HG03175 (cell line): ENCODE results near the gene OPN1MW2.
"Not testable (repeated sequence)": the region's sequence is repeated elsewhere in the genome, so short reads cannot be mapped to it uniquely, and the experiment has no call there.

Experiments
- ATAC-seq: cut with Tn5 transposase; IDR thresholded peaks from one replicate; pipeline ENCODE4 v1.9.1; 2021; ENCODE audit warnings: mild to moderate bottlenecking, moderate library complexity; ENCODE audit not compliant: unreplicated experiment

Gene OPN1MW2

DNA sequence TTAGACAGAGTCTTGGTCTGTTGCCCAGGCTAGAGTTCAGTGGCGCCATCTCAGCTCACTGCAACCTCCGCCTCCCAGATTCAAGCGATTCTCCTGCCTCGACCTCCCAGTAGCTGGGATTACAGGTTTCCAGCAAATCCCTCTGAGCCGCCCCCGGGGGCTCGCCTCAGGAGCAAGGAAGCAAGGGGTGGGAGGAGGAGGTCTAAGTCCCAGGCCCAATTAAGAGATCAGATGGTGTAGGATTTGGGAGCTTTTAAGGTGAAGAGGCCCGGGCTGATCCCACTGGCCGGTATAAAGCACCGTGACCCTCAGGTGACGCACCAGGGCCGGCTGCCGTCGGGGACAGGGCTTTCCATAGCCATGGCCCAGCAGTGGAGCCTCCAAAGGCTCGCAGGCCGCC lies at the start of gene OPN1MW2:
TSS of gene OPN1MW2 (plus strand) at position 301 of the 400 bp plus-strand sequence. CDS start at position 361, 60 bp downstream.
- ATAC-seq, result not testable (repeated sequence)

DNA sequence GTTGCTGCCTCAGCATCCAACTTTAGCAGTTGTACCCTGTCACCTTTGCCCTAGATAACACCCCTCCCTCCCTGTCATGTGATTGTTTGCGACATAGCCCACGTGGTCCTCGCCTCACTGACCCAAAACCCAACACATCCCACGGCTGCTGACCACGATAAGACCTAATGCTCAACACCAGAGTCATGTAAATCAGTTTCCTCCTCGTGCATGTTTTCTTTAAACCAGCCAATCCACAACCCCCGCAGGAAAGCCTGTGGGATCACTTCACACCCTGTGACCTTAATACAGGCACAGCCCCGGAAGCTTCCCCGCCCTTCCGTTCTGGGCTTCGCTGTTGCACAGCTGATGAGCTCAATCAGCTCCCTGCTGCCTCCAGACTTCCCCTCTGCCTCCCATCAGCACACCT lies 47.0 kb upstream of the OPN1MW2 start:
- ATAC-seq, result peak; percentile 77

DNA sequence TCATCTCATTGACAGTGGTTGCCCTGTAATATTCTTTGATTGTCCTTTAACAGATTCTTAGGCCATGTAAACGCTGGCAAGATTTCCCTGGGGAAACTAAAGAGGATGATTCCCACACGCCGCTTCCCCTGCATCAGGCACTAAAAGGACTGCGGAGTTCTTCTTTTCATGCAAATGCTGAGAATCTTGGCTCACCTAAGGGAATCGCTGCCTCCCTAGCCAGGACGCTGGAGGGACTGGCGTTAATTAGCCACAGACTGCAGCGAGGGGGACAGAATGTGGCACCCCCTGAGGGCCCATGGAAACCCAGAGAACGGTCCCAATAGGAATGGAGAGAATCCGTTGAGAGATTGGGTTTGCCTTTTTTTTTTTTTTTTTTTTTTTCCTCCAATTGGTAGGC lies 45.2 kb upstream of the OPN1MW2 start:
- ATAC-seq, result not testable (repeated sequence)

DNA sequence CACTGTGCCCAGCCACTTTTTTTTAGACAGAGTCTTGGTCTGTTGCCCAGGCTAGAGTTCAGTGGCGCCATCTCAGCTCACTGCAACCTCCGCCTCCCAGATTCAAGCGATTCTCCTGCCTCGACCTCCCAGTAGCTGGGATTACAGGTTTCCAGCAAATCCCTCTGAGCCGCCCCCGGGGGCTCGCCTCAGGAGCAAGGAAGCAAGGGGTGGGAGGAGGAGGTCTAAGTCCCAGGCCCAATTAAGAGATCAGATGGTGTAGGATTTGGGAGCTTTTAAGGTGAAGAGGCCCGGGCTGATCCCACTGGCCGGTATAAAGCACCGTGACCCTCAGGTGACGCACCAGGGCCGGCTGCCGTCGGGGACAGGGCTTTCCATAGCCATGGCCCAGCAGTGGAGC lies 37.3 kb upstream of the OPN1MW2 start, which contains the start of gene OPN1MW:
TSS of gene OPN1MW (plus strand) at position 301 of the 400 bp plus-strand sequence. CDS start at position 383, 82 bp downstream.
- ATAC-seq, result not testable (repeated sequence)

DNA sequence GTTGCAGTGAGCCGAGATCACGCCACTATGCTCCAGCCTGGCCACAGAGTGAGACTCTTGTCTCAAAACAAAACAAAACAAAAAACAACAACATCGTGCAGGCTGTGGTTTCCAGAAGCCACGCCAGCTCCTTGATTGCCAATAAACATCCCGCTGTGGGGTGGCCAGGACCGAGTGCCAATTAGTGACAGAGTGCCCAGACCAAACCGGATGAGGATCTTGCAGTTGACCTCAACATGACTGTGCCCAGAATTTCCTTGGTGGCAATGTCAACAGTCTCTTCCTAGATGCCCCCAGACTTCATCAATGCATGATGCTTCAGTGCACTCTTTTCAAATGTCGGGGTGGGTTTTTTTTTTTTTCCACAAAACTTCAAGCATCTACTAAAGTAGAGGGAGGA lies 35.8 kb upstream of the OPN1MW2 start:
- not testable (repeated sequence) for ATAC-seq

DNA sequence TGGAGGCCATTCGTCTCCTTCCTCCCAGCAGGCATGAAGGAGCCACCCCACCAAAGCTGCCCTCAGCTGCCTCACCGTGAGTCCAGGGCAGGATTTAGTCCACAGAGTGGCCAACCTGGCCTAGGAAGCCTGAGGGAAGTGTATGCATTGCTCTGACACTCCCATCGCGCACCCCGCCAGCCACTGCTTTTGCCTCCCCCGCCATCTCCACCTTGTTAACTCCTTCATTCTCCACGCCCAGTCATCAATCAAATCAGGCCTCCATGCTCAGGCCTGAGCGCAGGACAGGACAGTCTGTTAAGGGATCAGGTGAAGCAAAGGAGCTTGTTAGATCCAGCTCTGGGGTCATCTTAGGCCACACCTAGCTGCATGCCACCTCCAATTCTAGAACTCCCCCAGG lies 26.7 kb upstream of the OPN1MW2 start:
- not testable (repeated sequence) for ATAC-seq

DNA sequence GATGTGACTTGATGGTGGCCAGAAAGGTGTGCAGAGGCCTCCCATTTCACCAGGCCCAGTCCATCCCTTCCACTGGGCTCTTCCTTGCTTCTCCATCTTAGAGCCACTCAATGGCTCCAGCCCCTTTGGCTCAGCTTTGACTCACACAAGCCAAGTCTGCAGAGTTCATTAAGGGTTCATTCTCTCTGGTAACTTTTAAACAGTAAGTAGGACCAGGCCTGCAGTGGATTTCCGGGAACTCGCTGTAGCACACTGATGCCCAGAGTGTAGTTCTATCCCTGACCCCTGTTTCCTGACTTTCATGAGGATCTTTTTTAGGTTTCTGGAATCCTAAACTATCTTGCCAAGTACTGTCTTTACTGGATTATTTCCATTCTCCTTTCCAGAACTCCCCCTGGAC lies 25.2 kb upstream of the OPN1MW2 start:
- ATAC-seq, result not testable (repeated sequence)

DNA sequence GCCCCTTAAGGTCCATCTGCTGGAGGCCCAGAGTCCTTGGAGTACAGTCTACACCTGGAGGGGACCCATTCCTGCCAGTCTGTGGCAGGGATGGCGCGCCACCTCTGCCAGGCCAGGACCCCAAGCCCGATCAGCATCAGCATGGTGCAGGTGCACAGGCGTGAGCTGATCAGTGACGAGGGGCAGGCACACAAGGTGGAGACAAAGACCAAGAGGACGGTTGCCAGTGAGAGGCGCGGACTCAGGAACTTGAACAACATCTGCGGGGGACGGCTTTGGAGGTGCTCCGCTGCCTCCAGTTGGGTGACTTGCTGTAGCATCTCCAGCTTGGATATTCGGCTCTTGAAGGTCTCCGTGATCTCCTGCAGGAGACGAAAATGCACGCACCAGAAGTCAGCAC lies 23.1 kb upstream of the OPN1MW2 start:
- ATAC-seq, result not testable (repeated sequence)

DNA sequence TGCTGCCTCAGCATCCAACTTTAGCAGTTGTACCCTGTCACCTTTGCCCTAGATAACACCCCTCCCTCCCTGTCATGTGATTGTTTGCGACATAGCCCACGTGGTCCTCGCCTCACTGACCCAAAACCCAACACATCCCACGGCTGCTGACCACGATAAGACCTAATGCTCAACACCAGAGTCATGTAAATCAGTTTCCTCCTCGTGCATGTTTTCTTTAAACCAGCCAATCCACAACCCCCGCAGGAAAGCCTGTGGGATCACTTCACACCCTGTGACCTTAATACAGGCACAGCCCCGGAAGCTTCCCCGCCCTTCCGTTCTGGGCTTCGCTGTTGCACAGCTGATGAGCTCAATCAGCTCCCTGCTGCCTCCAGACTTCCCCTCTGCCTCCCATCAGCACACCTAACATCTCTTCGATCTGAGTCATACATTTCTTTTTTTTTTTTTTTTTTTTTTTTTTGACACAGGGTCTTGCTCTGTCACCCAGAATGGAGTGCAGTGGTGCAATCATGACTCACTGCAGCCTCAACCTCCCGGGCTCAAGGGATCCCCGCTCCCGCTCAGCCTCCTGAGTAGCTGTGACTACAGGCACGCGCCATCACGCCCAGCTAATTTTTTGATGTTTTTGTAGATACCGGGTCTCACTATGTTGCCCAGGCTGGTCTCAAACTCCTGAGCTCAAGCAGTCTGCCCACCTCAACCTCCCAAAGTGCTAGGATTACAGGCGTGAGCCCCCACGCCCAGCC lies 9.7 kb upstream of the OPN1MW2 start:
- ATAC-seq, result peak; percentile 85

DNA sequence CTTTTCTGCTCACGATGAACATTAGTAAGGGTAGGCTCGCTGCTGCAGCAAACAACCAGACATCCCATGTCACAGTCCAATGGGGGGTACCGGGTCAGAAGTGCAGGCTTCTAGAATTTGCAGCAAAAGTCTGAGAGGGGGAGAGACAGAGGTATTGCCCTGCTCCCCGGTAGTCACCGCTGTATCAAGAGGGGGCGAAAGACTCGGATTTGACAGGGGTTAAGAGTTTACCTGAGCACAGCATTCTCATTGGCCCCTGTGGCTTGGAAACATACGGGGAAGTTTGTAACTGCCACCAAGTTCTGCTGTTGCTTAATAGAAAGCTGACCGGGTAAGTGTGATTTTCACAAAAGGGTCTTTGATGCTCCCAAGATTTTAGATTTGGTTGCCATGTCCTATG lies 8.5 kb upstream of the OPN1MW2 start:
- ATAC-seq, result not testable (repeated sequence)

DNA sequence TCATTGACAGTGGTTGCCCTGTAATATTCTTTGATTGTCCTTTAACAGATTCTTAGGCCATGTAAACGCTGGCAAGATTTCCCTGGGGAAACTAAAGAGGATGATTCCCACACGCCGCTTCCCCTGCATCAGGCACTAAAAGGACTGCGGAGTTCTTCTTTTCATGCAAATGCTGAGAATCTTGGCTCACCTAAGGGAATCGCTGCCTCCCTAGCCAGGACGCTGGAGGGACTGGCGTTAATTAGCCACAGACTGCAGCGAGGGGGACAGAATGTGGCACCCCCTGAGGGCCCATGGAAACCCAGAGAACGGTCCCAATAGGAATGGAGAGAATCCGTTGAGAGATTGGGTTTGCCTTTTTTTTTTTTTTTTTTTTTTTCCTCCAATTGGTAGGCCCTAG lies 8.1 kb upstream of the OPN1MW2 start:
- not testable (repeated sequence) for ATAC-seq

DNA sequence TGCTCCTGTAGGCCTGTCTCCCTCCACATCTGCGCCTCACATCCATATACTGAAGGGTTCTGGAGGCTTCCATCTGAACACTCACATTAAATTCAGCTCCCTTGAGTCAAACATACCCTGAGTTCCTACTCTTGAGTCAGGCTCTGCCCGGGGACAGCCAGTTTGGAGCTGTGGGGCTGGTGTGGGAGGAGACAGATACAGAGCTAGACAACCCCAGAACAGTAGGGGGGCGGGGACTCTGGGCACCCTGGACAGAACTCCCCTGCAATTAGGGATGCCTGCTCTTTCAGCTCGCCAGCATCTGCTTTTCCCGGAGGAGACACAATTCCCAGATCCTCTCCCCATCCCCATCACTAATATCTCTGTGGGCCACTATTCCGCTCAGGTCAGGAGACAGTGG lies 5.7 kb downstream of the OPN1MW2 start:
- ATAC-seq, result not testable (repeated sequence)

DNA sequence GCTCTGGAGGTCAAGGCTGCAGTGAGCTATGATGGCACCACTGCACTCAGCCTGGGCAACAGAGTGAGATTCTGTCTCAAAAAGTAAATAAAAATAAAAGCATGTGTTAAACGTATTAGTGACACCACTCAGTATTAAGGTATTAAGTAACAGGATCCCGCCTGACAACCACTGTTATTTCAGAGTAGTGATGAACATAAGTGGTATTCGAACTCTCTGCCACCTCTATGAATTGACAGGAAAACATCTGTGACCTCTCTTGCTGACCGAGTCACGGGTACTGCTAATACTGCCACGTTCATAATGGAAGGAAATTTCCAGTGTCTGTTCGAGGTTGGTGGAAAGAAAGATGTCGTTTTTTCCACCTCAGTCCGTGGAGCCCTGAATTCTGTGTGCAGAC lies 7.2 kb downstream of the OPN1MW2 start:
- not testable (repeated sequence) for ATAC-seq

DNA sequence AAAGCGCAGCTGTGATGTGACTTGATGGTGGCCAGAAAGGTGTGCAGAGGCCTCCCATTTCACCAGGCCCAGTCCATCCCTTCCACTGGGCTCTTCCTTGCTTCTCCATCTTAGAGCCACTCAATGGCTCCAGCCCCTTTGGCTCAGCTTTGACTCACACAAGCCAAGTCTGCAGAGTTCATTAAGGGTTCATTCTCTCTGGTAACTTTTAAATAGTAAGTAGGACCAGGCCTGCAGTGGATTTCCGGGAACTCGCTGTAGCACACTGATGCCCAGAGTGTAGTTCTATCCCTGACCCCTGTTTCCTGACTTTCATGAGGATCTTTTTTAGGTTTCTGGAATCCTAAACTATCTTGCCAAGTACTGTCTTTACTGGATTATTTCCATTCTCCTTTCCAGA lies 11.9 kb downstream of the OPN1MW2 start:
- not testable (repeated sequence) for ATAC-seq

DNA sequence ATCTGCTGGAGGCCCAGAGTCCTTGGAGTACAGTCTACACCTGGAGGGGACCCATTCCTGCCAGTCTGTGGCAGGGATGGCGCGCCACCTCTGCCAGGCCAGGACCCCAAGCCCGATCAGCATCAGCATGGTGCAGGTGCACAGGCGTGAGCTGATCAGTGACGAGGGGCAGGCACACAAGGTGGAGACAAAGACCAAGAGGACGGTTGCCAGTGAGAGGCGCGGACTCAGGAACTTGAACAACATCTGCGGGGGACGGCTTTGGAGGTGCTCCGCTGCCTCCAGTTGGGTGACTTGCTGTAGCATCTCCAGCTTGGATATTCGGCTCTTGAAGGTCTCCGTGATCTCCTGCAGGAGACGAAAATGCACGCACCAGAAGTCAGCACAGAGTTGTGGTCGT lies 14.1 kb downstream of the OPN1MW2 start:
- not testable (repeated sequence) for ATAC-seq

DNA sequence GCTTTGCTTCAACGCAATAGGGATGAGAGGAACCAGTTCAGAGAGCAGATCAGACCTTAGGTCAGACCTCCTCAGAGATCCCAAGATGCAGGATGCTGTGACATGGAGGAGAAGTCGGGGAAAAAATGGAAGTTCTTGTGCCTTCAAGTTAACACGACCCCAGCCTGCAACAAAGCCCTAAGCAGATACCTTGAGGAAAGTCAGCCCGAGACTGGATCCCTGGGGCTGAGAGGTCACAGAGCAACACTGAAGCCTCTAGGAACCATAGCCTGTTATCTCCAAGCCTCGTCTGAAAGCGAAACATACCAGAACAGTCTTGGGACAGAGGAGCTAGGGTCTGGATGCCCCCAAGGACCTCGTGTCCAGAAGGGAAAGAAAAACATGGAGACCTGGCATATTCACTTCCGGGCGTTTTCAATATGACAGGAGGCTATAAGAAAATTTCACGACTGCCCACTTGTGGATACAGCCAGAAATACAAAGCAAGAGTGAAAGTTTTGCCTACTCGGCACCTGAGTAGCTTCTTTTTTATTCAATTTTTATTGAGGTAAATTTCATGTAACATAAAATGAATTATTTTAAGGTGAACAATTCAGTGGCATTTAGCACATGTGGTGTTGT lies 19.5 kb downstream of the OPN1MW2 start:
- ATAC-seq, result not testable (repeated sequence)

DNA sequence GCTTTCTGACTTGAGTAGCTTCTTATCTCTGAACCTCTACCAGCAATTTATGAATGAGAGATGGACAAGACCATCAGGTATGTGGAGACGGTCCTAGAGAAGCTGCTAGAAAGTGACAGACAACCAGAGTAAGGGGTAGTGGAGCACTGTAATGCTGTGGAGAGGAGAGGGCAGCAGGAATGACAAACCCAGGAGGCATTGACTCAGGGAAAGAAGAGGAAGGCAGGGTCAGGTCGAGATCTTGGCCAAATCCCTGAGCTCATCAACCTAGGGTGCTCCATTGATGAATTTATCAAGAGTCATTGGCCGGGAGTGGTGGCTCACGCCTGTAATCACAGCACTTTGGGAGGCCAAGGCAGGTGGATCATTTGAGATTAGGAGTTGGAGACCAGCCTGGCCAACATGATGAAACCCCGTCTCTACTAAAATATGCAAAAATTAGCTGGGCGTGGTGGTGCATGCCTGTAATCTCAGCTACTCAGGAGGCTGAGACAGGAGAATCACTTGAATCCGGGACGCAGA lies 20.5 kb downstream of the OPN1MW2 start:
- ATAC-seq, result not testable (repeated sequence)

DNA sequence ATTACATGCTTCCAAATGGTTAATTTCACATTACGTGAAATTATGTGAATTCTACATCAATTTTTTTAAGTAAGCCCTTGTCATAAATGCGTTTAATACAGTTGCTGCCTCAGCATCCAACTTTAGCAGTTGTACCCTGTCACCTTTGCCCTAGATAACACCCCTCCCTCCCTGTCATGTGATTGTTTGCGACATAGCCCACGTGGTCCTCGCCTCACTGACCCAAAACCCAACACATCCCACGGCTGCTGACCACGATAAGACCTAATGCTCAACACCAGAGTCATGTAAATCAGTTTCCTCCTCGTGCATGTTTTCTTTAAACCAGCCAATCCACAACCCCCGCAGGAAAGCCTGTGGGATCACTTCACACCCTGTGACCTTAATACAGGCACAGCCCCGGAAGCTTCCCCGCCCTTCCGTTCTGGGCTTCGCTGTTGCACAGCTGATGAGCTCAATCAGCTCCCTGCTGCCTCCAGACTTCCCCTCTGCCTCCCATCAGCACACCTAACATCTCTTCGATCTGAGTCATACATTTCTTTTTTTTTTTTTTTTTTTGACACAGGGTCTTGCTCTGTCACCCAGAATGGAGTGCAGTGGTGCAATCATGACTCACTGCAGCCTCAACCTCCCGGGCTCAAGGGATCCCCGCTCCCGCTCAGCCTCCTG lies 28.0 kb downstream of the OPN1MW2 start:
- peak; percentile 83 for ATAC-seq

DNA sequence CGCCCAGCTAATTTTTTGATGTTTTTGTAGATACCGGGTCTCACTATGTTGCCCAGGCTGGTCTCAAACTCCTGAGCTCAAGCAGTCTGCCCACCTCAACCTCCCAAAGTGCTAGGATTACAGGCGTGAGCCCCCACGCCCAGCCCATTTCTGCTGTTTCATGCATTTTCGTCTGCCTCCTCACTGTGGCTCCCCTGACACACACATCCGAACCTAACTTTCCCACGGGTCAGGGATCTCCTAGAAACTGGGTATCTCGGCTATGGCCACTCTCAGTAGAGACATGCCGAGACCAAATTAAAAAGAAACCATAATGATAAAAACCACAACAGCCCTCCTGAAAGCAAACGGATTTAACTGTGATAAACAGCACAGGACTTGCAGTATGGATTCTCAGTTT lies 28.5 kb downstream of the OPN1MW2 start:
- ATAC-seq, result not testable (repeated sequence)

DNA sequence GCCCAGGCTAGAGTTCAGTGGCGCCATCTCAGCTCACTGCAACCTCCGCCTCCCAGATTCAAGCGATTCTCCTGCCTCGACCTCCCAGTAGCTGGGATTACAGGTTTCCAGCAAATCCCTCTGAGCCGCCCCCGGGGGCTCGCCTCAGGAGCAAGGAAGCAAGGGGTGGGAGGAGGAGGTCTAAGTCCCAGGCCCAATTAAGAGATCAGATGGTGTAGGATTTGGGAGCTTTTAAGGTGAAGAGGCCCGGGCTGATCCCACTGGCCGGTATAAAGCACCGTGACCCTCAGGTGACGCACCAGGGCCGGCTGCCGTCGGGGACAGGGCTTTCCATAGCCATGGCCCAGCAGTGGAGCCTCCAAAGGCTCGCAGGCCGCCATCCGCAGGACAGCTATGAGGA lies 37.7 kb downstream of the OPN1MW2 start, which contains the start of gene OPN1MW3:
TSS of gene OPN1MW3 (plus strand) at position 301 of the 400 bp plus-strand sequence. CDS start at position 339, 38 bp downstream.
- not testable (repeated sequence) for ATAC-seq

DNA sequence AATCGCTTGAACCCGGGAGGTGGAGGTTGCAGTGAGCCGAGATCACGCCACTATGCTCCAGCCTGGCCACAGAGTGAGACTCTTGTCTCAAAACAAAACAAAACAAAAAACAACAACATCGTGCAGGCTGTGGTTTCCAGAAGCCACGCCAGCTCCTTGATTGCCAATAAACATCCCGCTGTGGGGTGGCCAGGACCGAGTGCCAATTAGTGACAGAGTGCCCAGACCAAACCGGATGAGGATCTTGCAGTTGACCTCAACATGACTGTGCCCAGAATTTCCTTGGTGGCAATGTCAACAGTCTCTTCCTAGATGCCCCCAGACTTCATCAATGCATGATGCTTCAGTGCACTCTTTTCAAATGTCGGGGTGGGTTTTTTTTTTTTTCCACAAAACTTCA lies 39.2 kb downstream of the OPN1MW2 start:
- not testable (repeated sequence) for ATAC-seq
